ENCODE data around the gene DPH1. TPM values are rescaled to one million over a fixed set of nuclear protein-coding genes. Genes with fewer than 3 reads are reported as not detected.

DPH1 gene
- total and polyA plus RNA-seq, 7 experiments from 2014 or later: 32.9 to 124 (median 85.9) TPM

DNA sequence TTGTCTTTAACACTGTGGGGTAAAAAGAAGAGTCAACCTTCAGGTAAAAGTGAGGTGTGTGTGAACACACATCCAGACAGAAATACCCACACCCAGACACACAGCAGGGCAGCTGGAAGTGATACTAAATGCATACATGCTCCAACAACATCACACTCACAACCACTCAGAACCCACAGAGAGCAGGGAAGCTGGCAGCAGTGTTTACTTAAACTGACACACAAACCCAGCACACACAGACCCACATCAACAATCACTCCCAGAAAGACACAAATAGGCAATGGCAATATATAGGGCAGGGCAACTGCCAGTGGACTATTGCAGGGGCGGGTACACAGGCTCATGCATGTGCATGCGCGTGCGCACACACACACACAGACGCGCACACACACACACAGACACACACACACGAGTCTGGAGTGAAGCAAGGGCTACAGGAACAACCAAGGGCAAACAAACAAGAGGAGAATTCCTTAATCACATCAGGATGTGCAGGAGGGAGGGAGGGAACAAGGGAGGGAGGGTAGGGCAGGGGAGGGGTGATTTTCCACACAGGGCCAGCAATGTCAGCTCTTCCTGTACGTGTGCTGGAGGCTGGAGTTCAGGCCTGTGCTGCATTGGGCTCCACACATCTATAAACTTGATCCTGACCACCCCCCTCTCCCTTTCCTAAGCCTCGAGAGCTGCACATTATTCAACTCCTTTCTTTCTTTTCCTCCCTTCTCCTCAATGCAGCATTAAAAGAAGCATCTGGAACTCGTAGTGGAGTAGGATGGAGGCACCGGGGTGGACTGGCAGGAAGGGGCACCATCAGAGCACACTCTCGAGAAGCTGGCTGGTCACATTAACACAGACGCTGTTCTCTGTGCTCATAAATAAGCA lies 55.1 kb downstream of the DPH1 start:
- H3K27me3 Mint-ChIP-seq: no peaks in the 10 kb centered on the region
- CTCF ChIA-PET: no interaction called here

DNA sequence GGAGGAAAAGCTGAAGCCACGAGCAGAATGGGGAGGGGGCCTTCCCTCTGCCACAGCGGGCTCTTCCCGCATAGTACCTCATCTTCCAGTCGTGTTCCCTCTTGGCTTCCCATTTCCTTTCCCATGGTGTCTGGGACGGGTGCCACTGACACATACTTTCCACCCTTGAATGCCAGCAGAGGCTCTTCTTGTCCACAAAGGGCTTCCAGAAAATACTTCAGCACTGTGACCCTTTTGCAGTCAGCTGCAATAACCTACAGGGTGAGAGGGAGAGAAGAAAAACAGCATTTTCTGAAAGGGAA lies 55.6 kb downstream of the DPH1 start:
- Histone ChIP-seq H3K27ac (ENCODE audit: low read depth, low read length) (no peak overlapping the region), H3K9me3 (ENCODE audit: control insufficient read depth in 2 of 3, low read length in 3 of 3) (no peaks in the 10 kb centered on the region), H3K36me3 (ENCODE audit: control insufficient read depth in 2 of 3, insufficient read depth in 3 of 3, low read length in 3 of 3) (peaks cover 5 to 60% (median 11%) of the 10 kb centered on the region in 3 experiments), H3K4me1 (ENCODE audit: control insufficient read depth in 2 of 2, insufficient read depth in 2 of 2, low read length in 2 of 2) (peaks cover 26 to 28% of the 10 kb centered on the region in 2 donors), H3K4me3 (ENCODE audit: low read length) (no peak overlapping the region), H3K27me3 (ENCODE audit: control insufficient read depth in 2 of 2, insufficient read depth in 2 of 2, low read length in 2 of 2) (no peaks in the 10 kb centered on the region)
- Mint-ChIP-seq H3K27me3 (no peaks in the 10 kb centered on the region), H3K4me1 (peaks cover 32 to 85% (median 43%) of the 10 kb centered on the region in 7 donors), H3K36me3 (peaks cover 20 to 58% (median 31%) of the 10 kb centered on the region in 5 donors), H3K27ac (peak overlapping the region in 3 of 9 donors; percentile 37 to 49 (median 47)), H3K9me3 (no peaks in the 10 kb centered on the region), H3K4me3 (peak overlapping the region in 1 of 10 donors; percentile 2)
- ChIA-PET CTCF (no interaction called here), POLR2A (no interaction called here)
- ATAC-seq (no peak), DNase-seq (no peak)
- intact Hi-C loops (cut with micrococcal nuclease): no loop called here

More for the DNA sequence above, 55.1 kb downstream of the DPH1 start:
- ATAC-seq (no peak), DNase-seq (no peak)
- H3K36me3 Mint-ChIP-seq: peaks cover 20 to 62% (median 31%) of the 10 kb centered on the region in 5 donors
- Histone ChIP-seq H3K27me3 (ENCODE audit: control insufficient read depth in 2 of 2, insufficient read depth in 2 of 2, low read length in 2 of 2) (no peaks in the 10 kb centered on the region), H3K4me3 (ENCODE audit: low read length) (no peak overlapping the region), H3K9me3 (ENCODE audit: control insufficient read depth in 2 of 3, low read length in 3 of 3) (no peaks in the 10 kb centered on the region), H3K27ac (ENCODE audit: low read depth, low read length) (no peak overlapping the region), H3K36me3 (ENCODE audit: control insufficient read depth in 2 of 3, insufficient read depth in 3 of 3, low read length in 3 of 3) (peaks cover 5 to 62% (median 11%) of the 10 kb centered on the region in 3 experiments), H3K4me1 (ENCODE audit: control insufficient read depth in 2 of 2, insufficient read depth in 2 of 2, low read length in 2 of 2) (peaks cover 22% of the 10 kb centered on the region in 2 donors)
- H3K27ac Mint-ChIP-seq: peak overlapping the region in 4 of 9 donors; percentile 37 to 72 (median 60)
- H3K4me3 Mint-ChIP-seq: peak overlapping the region in 1 of 10 donors; percentile 6
- POLR2A ChIA-PET: no interaction called here
- H3K9me3 Mint-ChIP-seq: no peaks in the 10 kb centered on the region
- intact Hi-C loops (cut with micrococcal nuclease): no loop called here
- peaks cover 26 to 79% (median 38%) of the 10 kb centered on the region in 7 donors for H3K4me1 Mint-ChIP-seq

DNA sequence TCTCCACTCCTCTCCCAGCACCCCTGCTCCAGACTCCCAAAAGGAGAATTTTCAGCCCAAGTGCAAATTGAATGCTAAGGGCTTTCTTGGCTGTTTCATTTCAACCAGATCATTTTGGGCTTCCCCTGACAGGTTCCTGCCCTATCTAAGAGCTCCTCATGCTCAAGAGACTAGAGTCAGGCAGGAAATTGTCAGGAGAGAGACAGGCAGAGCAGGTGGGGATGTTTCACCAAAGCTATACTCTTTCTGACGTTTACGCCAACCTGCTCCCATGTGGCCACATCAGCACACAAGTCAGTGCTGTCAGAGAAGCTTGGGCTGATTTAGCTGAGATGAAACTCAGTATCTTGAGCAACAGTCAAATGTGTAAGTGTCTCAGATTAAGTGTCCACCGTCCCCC lies 56.4 kb downstream of the DPH1 start:
- POLR2A ChIA-PET: no interaction called here
- Histone ChIP-seq H3K27ac (ENCODE audit: low read depth, low read length) (no peak overlapping the region), H3K4me1 (ENCODE audit: control insufficient read depth in 2 of 2, insufficient read depth in 2 of 2, low read length in 2 of 2) (peaks cover 28 to 30% of the 10 kb centered on the region in 2 donors), H3K36me3 (ENCODE audit: control insufficient read depth in 2 of 3, insufficient read depth in 3 of 3, low read length in 3 of 3) (peaks cover under 1 to 53% (median 6%) of the 10 kb centered on the region in 3 experiments), H3K9me3 (ENCODE audit: control insufficient read depth in 2 of 3, low read length in 3 of 3) (no peaks in the 10 kb centered on the region), H3K27me3 (ENCODE audit: control insufficient read depth in 2 of 2, insufficient read depth in 2 of 2, low read length in 2 of 2) (no peaks in the 10 kb centered on the region), H3K4me3 (ENCODE audit: low read length) (no peak overlapping the region)
- CTCF ChIA-PET: no interaction called here
- Mint-ChIP-seq H3K4me3 (peak overlapping the region in 3 of 10 donors; percentile 13 to 75 (median 14)), H3K27ac (peak overlapping the region in 2 of 9 donors; percentile 16 to 47), H3K9me3 (no peaks in the 10 kb centered on the region), H3K36me3 (peaks cover 20 to 52% (median 28%) of the 10 kb centered on the region in 5 donors), H3K27me3 (no peaks in the 10 kb centered on the region), H3K4me1 (peaks cover 39 to 85% (median 46%) of the 10 kb centered on the region in 7 donors)
- DNase-seq (no peak), ATAC-seq (no peak)
- intact Hi-C loops (cut with micrococcal nuclease): no loop called here

DNA sequence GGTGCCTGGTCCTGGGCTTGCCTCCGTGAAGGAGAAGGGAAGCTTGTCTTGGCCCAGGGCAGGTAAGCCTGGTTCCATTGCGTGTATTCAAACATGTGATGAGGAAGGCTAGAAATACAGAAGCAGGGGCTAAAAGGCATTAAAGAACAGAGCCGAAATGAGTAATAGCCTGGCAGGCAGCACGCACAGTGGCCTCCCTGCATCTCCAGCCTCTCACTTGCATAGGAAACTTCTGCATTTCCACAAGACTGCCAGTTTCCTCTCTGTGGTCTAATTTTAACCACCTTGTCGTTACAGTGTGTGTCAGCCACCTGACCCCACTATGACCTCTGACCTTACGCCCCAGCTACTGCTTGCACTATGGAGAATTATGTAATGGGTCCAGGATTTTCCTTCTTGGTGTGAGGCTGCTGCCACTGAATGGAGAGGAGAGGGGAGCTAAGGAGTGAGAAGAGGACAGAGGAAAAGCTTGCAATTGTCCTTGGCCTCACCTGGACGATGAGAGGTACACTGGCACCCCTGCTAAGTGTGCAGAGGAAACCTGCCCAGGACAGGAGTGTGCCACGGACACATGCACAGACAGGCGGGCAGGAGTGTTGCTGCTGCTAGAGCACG lies 57.8 kb downstream of the DPH1 start:
- H3K9me3 ChIP-seq (ENCODE audit: control insufficient read depth in 2 of 3, low read length in 3 of 3): no peaks in the 10 kb centered on the region
- Mint-ChIP-seq H3K27ac (peak overlapping the region in 6 of 9 donors; percentile 48 to 94 (median 68)), H3K9me3 (no peaks in the 10 kb centered on the region), H3K36me3 (peaks cover 17 to 46% (median 25%) of the 10 kb centered on the region in 5 donors), H3K4me3 (peak overlapping the region; percentile 14 to 91 (median 36)), H3K4me1 (peaks cover 39 to 85% (median 55%) of the 10 kb centered on the region in 7 donors), H3K27me3 (no peaks in the 10 kb centered on the region)
- intact Hi-C loops (cut with micrococcal nuclease): loop anchor here (1.0 to 2.0 kb wide), 2 partner anchors 17 to 33 kb away; partner anchors contain the start of gene HIC1 (in 1 of the 2)
- ChIA-PET POLR2A (no interaction called here), CTCF (interaction anchor here (0.6 to 0.7 kb wide), 2 partner anchors 30 to 158 kb away, joined by 3 read pairs; no protein-coding TSS in a partner anchor)
- no peak overlapping the region for H3K27ac ChIP-seq (ENCODE audit: low read depth, low read length)
- H3K4me3 ChIP-seq (ENCODE audit: low read length): no peak overlapping the region
- peaks cover 0 to 43% (median 0%) of the 10 kb centered on the region in 3 experiments for H3K36me3 ChIP-seq (ENCODE audit: control insufficient read depth in 2 of 3, insufficient read depth in 3 of 3, low read length in 3 of 3)
- no peaks in the 10 kb centered on the region for H3K27me3 ChIP-seq (ENCODE audit: control insufficient read depth in 2 of 2, insufficient read depth in 2 of 2, low read length in 2 of 2)
- H3K4me1 ChIP-seq (ENCODE audit: control insufficient read depth in 2 of 2, insufficient read depth in 2 of 2, low read length in 2 of 2): peaks cover 28 to 30% of the 10 kb centered on the region in 2 donors
- ATAC-seq: peak; percentile 70
- DNase-seq: peak in 1 of 9 donors; percentile 55

DNA sequence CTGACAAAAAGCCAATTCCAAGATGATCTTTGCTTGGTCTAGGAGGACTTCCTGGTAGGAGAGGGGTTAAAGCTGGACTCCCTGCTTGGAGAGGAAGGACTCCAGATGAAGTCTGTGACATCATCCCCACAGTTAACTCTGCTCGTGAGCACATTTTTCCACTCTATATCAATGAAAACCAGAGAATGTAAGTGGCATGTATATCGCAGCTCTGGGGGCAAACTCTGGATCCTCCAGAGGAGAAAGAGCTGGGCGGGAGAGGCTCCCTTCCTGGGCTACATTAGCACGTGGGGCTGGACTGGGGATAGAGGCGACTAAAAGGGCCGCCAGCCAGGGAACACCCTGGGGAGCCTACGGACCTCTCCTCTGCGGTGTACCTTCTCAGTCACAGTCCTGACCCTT lies 59.1 kb downstream of the DPH1 start:
- H3K36me3 ChIP-seq (ENCODE audit: control insufficient read depth in 2 of 3, insufficient read depth in 3 of 3, low read length in 3 of 3): peaks cover 0 to 32% (median 0%) of the 10 kb centered on the region in 3 experiments
- no peaks in the 10 kb centered on the region for H3K9me3 Mint-ChIP-seq
- ChIA-PET CTCF (interaction anchor here (3.1 kb wide), 1 partner anchor 156 kb away, joined by 12 read pairs; no protein-coding TSS in a partner anchor), POLR2A (interaction anchor here (0.6 to 1.3 kb wide), 5 partner anchors 13 to 310 kb away, joined by 3 to 7 read pairs (median 4); no protein-coding TSS in a partner anchor)
- peak overlapping the region; percentile 91 to 99 (median 96) for H3K4me3 Mint-ChIP-seq
- H3K9me3 ChIP-seq (ENCODE audit: control insufficient read depth in 2 of 3, low read length in 3 of 3): no peaks in the 10 kb centered on the region
- no peaks in the 10 kb centered on the region for H3K27me3 Mint-ChIP-seq
- H3K4me1 Mint-ChIP-seq: peaks cover 35 to 82% (median 53%) of the 10 kb centered on the region in 7 donors
- H3K27ac Mint-ChIP-seq: peak overlapping the region; percentile 89 to 97 (median 95)
- ATAC-seq (peak; percentile 12), DNase-seq (no peak)
- H3K36me3 Mint-ChIP-seq: peaks cover 13 to 33% (median 18%) of the 10 kb centered on the region in 5 donors
- H3K4me1 ChIP-seq (ENCODE audit: control insufficient read depth in 2 of 2, insufficient read depth in 2 of 2, low read length in 2 of 2): peaks cover 28 to 30% of the 10 kb centered on the region in 2 donors
- peak overlapping the region; percentile 87 for H3K4me3 ChIP-seq (ENCODE audit: low read length)
- intact Hi-C loops (cut with micrococcal nuclease): loop anchor here (1.0 to 2.0 kb wide), 4 partner anchors 12 to 127 kb away; partner anchors contain the start of gene HIC1 (in 1 of the 2)
- H3K27me3 ChIP-seq (ENCODE audit: control insufficient read depth in 2 of 2, insufficient read depth in 2 of 2, low read length in 2 of 2): no peaks in the 10 kb centered on the region
- H3K27ac ChIP-seq (ENCODE audit: low read depth, low read length): peak overlapping the region; percentile 69

GRCh38 chr17:2090210-2090641 lies 60.3 kb downstream of the DPH1 start:
- H3K4me1 ChIP-seq (ENCODE audit: control insufficient read depth in 2 of 2, insufficient read depth in 2 of 2, low read length in 2 of 2): peaks cover 28 to 30% of the 10 kb centered on the region in 2 donors
- no peaks in the 10 kb centered on the region for H3K27me3 ChIP-seq (ENCODE audit: control insufficient read depth in 2 of 2, insufficient read depth in 2 of 2, low read length in 2 of 2)
- Mint-ChIP-seq H3K27me3 (no peaks in the 10 kb centered on the region), H3K36me3 (peaks cover 8 to 23% (median 13%) of the 10 kb centered on the region in 5 donors), H3K4me1 (peaks cover 29 to 75% (median 53%) of the 10 kb centered on the region in 7 donors), H3K9me3 (no peaks in the 10 kb centered on the region), H3K27ac (peak overlapping the region; percentile 89 to 97 (median 95)), H3K4me3 (peak overlapping the region; percentile 91 to 99 (median 96))
- ATAC-seq (peak; percentile 42), DNase-seq (peak in 6 of 9 donors; percentile 3 to 34 (median 14))
- CTCF ChIA-PET: interaction anchor here (0.5 to 3.1 kb wide), 3 partner anchors 14 to 175 kb away, joined by 3 to 12 read pairs (median 3); no protein-coding TSS in a partner anchor
- H3K36me3 ChIP-seq (ENCODE audit: control insufficient read depth in 2 of 3, insufficient read depth in 3 of 3, low read length in 3 of 3): peaks cover 0 to 20% (median 0%) of the 10 kb centered on the region in 3 experiments
- no peaks in the 10 kb centered on the region for H3K9me3 ChIP-seq (ENCODE audit: control insufficient read depth in 2 of 3, low read length in 3 of 3)
- intact Hi-C loops (cut with micrococcal nuclease): no loop called here
- H3K4me3 ChIP-seq (ENCODE audit: low read length): peak overlapping the region; percentile 87
- peak overlapping the region; percentile 69 for H3K27ac ChIP-seq (ENCODE audit: low read depth, low read length)
- POLR2A ChIA-PET: interaction anchor here (0.7 to 1.7 kb wide), 3 partner anchors 21 to 175 kb away, joined by 3 to 5 read pairs (median 5); no protein-coding TSS in a partner anchor

Measured in naive thymus-derived CD4-positive, alpha-beta T cell (primary cell).